ENCODE results near the gene IMPACT. TPM values are rescaled to one million over a fixed set of nuclear protein-coding genes. Genes with fewer than 3 reads are reported as not detected.

IMPACT gene
- total RNA-seq, 1 experiment from 2014 or later: 36.2 TPM

GRCh38 chr18:24491927-24492834 is 65.7 kb downstream of the IMPACT start:
- H3K4me3 ChIP-seq (ENCODE audit: low read depth in 2 of 2, low read length in 2 of 2): no peak overlapping the region
- CTCF ChIA-PET: no interaction called here
- H3K27me3 ChIP-seq (ENCODE audit: control insufficient read depth, insufficient read depth, low read length): peaks cover 5% of the 10 kb centered on the region
- no TSS peak for BruUV-seq (replicated peaks)
- TF ChIP-seq CTCF (IDR thresholded peaks at IDR 0.05) (no peak), SIN3A (IDR thresholded peaks at IDR 0.05; ENCODE audit: borderline replicate concordance, insufficient read depth, low read depth, low read length) (no peak), TCF7L2 (IDR thresholded peaks at IDR 0.05; ENCODE audit: low read depth, low read length) (no peak), POLR2AphosphoS5 (IDR thresholded peaks at IDR 0.05; ENCODE audit: low read depth, low read length) (no peak)
- TF ChIP-seq, protein P1, sequence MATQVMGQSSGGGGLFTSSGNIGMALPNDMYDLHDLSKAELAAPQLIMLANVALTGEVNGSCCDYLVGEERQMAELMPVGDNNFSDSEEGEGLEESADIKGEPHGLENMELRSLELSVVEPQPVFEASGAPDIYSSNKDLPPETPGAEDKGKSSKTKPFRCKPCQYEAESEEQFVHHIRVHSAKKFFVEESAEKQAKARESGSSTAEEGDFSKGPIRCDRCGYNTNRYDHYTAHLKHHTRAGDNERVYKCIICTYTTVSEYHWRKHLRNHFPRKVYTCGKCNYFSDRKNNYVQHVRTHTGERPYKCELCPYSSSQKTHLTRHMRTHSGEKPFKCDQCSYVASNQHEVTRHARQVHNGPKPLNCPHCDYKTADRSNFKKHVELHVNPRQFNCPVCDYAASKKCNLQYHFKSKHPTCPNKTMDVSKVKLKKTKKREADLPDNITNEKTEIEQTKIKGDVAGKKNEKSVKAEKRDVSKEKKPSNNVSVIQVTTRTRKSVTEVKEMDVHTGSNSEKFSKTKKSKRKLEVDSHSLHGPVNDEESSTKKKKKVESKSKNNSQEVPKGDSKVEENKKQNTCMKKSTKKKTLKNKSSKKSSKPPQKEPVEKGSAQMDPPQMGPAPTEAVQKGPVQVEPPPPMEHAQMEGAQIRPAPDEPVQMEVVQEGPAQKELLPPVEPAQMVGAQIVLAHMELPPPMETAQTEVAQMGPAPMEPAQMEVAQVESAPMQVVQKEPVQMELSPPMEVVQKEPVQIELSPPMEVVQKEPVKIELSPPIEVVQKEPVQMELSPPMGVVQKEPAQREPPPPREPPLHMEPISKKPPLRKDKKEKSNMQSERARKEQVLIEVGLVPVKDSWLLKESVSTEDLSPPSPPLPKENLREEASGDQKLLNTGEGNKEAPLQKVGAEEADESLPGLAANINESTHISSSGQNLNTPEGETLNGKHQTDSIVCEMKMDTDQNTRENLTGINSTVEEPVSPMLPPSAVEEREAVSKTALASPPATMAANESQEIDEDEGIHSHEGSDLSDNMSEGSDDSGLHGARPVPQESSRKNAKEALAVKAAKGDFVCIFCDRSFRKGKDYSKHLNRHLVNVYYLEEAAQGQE (IDR thresholded peaks at IDR 0.05; ENCODE audit: insufficient read depth in 1 of 2, low read depth in 2 of 2, low read length in 1 of 2): no peak
- no peaks in the 10 kb centered on the region for H3K4me1 ChIP-seq (ENCODE audit: control insufficient read depth, insufficient read depth, low read length)
- DNase-seq (ENCODE audit: low read depth, low spot score): no peak
- POLR2A ChIA-PET: no interaction called here
- no peaks in the 10 kb centered on the region for H3K36me3 ChIP-seq (ENCODE audit: control insufficient read depth, insufficient read depth, low read length)
- ATAC-seq: no peak
- no peak overlapping the region for H3K27ac ChIP-seq (ENCODE audit: low read length)
- in situ Hi-C loops (cut with HindIII; ENCODE audit: low pct_unique_long_range_greater_than_20kb, low sequenced_read_pairs) (no loop called here), intact Hi-C loops (cut with micrococcal nuclease; ENCODE audit: unreplicated experiment) (loop anchor here (10.0 kb wide), 1 partner anchor 233 kb away; no protein-coding TSS in a partner anchor)
- no peaks in the 10 kb centered on the region for H3K9me3 ChIP-seq (ENCODE audit: control insufficient read depth, insufficient read depth, low read depth, low read length)

DNA sequence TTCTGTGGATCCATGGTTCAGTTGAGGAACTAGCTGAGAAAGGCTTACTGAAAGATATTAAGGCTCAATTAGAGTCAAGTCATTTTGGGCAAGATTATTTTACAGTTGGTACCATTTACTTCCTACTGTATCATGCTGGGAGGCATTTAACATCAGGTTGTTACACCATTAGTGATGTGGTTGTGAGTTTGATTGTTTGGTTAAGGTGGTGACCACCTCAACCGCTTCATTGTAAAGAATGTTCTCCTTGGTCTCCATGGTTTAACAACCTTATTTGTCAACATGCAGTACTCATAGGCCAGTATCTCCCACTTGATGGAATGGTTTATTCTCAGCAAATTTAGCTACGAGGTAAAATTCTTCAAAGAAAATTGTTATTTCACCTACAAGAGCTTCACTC is 68.1 kb downstream of the IMPACT start:
- in situ Hi-C loops (cut with HindIII; ENCODE audit: low pct_unique_long_range_greater_than_20kb, low sequenced_read_pairs): no loop called here
- CTCF ChIA-PET: interaction anchor here (0.8 kb wide), 1 partner anchor 239 kb away, joined by 3 read pairs; no protein-coding TSS in a partner anchor

More for the DNA sequence above, 68.1 kb downstream of the IMPACT start:
- no peak for ATAC-seq
- no peaks in the 10 kb centered on the region for H3K36me3 ChIP-seq (ENCODE audit: control insufficient read depth, insufficient read depth, low read length)
- intact Hi-C loops (cut with micrococcal nuclease; ENCODE audit: unreplicated experiment): loop anchor here (10.0 kb wide), 1 partner anchor 230 kb away; no protein-coding TSS in a partner anchor
- no peak overlapping the region for H3K4me3 ChIP-seq (ENCODE audit: low read depth in 2 of 2, low read length in 2 of 2)
- H3K9me3 ChIP-seq (ENCODE audit: control insufficient read depth, insufficient read depth, low read depth, low read length): no peaks in the 10 kb centered on the region
- no peak overlapping the region for H3K27ac ChIP-seq (ENCODE audit: low read length)
- BruUV-seq (replicated peaks): no TSS peak
- no peak for DNase-seq (ENCODE audit: low read depth, low spot score)
- TF ChIP-seq, protein P1 (IDR thresholded peaks at IDR 0.05; ENCODE audit: insufficient read depth in 1 of 2, low read depth in 2 of 2, low read length in 1 of 2): no peak
- TF ChIP-seq TCF7L2 (IDR thresholded peaks at IDR 0.05; ENCODE audit: low read depth, low read length): no peak
- no peak for TF ChIP-seq CTCF (IDR thresholded peaks at IDR 0.05)
- TF ChIP-seq POLR2AphosphoS5 (IDR thresholded peaks at IDR 0.05; ENCODE audit: low read depth, low read length): no peak
- TF ChIP-seq SIN3A (IDR thresholded peaks at IDR 0.05; ENCODE audit: borderline replicate concordance, insufficient read depth, low read depth, low read length): no peak
- peaks cover 5% of the 10 kb centered on the region for H3K27me3 ChIP-seq (ENCODE audit: control insufficient read depth, insufficient read depth, low read length)
- POLR2A ChIA-PET: no interaction called here
- no peaks in the 10 kb centered on the region for H3K4me1 ChIP-seq (ENCODE audit: control insufficient read depth, insufficient read depth, low read length)

Data from Panc1 (cell line).